GM12878 (cell line): ENCODE measurements around the gene LMNB1. TPM values are rescaled to one million over a fixed set of nuclear protein-coding genes. Genes with fewer than 3 reads are reported as not detected.

ENCODE experiments used
- ATAC-seq: fragments of 200-7000 bp; cut with Tn5 transposase; 3 replicates; pipeline ENCODE4 v1.9.1; 2020; ENCODE audit warnings: mild to moderate bottlenecking, moderate library complexity
- BruUV-seq: library from RNA; stranded (reverse); fragments of 400-500 nt; replicated peaks from 2 replicates; lab custom pipeline; 2021; lab: Mats Ljungman, UMichigan
- CTCF ChIA-PET: fragments of 300-600 bp; sonication (Branson Sonifier 250); formaldehyde crosslinking; extraction: SDS; loops from one replicate; lab custom pipeline; 2021; ENCODE audit warnings: inconsistent platforms; lab: Yijun Ruan, JAX
- POLR2A ChIA-PET: fragments of 350-600 bp; formaldehyde crosslinking; extraction: SDS; loops from one replicate; lab custom pipeline; 2021; ENCODE audit warnings: inconsistent platforms; lab: Charles Lee
- RAD21 ChIA-PET: fragments of 300-600 bp; sonication (Branson Sonifier 250); formaldehyde crosslinking; loops from one replicate; lab custom pipeline; 2023; ENCODE audit warnings: antibody characterized with exemption; ENCODE audit not compliant: unreplicated experiment; lab: Charles Lee
- SMC1A ChIA-PET: fragments of 300-600 bp; sonication (Branson Sonifier 250); formaldehyde crosslinking; loops from one replicate; lab custom pipeline; 2023; ENCODE audit not compliant: unreplicated experiment, uncharacterized antibody; lab: Charles Lee
- DNase-seq: peaks from one replicate; pipeline ENCODE4 v3.0.0-alpha.2; 2011; ENCODE audit warnings: low read depth, low spot score
- FAIRE-seq: peaks from 3 replicates; lab custom pipeline; 2011; peaks lifted over from hg19 to GRCh38; lab: Jason Lieb, UNC
- H2AFZ ChIP-seq: 2 replicates; pipeline ENCODE4 v1.6.0; 2011; ENCODE audit warnings: low read depth, low read length, control low read depth; ENCODE audit not compliant: control insufficient read depth
- H3K27ac ChIP-seq: 2 replicates; pipeline ENCODE4 v1.5.1; 2011; ENCODE audit warnings: control low read depth; ENCODE audit not compliant: control insufficient read depth, insufficient read depth
- H3K27me3 ChIP-seq, 2 experiments: replicated peaks in 1 of 2; 2 replicates each; pipeline versions ENCODE4 v1.6.0 to v1.6.1; 2011; ENCODE audit warnings: low read length in 1 of 2; ENCODE audit not compliant: control insufficient read depth in 2 of 2, insufficient read depth in 2 of 2
- H3K36me3 ChIP-seq, 2 experiments: 2 replicates each; pipeline ENCODE4 v1.5.1; 2011; ENCODE audit warnings: low read length in 1 of 2; ENCODE audit not compliant: control insufficient read depth in 2 of 2, insufficient read depth in 2 of 2
- H3K4me1 ChIP-seq: 2 replicates; pipeline ENCODE4 v1.6.1; 2011; ENCODE audit warnings: mild to moderate bottlenecking, low read length, moderate library complexity, mixed read lengths; ENCODE audit not compliant: control insufficient read depth, insufficient read depth
- H3K4me2 ChIP-seq: 2 replicates; pipeline ENCODE4 v1.6.0; 2011; ENCODE audit warnings: control low read depth; ENCODE audit not compliant: control insufficient read depth, insufficient read depth
- H3K4me3 ChIP-seq: fragments of 200-600 bp; sonication (generic); 2 replicates; pipeline ENCODE4 v1.5.1; 2016
- H3K79me2 ChIP-seq: 2 replicates; pipeline ENCODE4 v1.6.0; 2011; ENCODE audit warnings: low read length; ENCODE audit not compliant: control insufficient read depth, insufficient read depth
- H3K9ac ChIP-seq: 2 replicates; pipeline ENCODE4 v1.8.0; 2011; ENCODE audit warnings: low read length, control low read depth, mixed read lengths; ENCODE audit not compliant: control insufficient read depth, insufficient read depth
- H3K9me3 ChIP-seq: replicated peaks from 3 replicates; pipeline ENCODE4 v1.5.1; 2011; ENCODE audit warnings: mild to moderate bottlenecking, low read length; ENCODE audit not compliant: control insufficient read depth, insufficient read depth
- H4K20me1 ChIP-seq: 2 replicates; pipeline ENCODE4 v1.6.0; 2011; ENCODE audit not compliant: control insufficient read depth, insufficient read depth
- ATF7 ChIP-seq: fragments of 450-650 bp; IDR thresholded peaks from 2 replicates; pipeline ENCODE4 v1.6.1; 2016; ENCODE audit warnings: low read depth, mild to moderate bottlenecking
- BCLAF1 ChIP-seq: fragments of 450-650 bp; IDR thresholded peaks from 2 replicates; pipeline ENCODE4 v1.6.1; 2017; ENCODE audit warnings: antibody characterized with exemption, mild to moderate bottlenecking, moderate library complexity
- E4F1 ChIP-seq: fragments of 450-650 bp; IDR thresholded peaks from 2 replicates; pipeline ENCODE4 v1.6.1; 2018; ENCODE audit warnings: borderline replicate concordance, mild to moderate bottlenecking; ENCODE audit not compliant: partially characterized antibody
- JUND ChIP-seq: IDR thresholded peaks from 2 replicates; pipeline ENCODE4 v1.6.1; 2012; ENCODE audit warnings: low read depth, mild to moderate bottlenecking, low read length, improper control_type of control experiment, moderate library complexity
- NKRF ChIP-seq: fragments of 450-650 bp; conservative IDR thresholded peaks from 2 replicates; pipeline ENCODE4 v1.6.1; 2017; ENCODE audit warnings: mild to moderate bottlenecking, moderate library complexity
- POU2F2 ChIP-seq: IDR thresholded peaks from 3 replicates; pipeline ENCODE4 v1.6.1; 2011; ENCODE audit warnings: low read depth, mild to moderate bottlenecking, low read length, borderline replicate concordance
- PRDM15 ChIP-seq: fragments of 450-650 bp; formaldehyde crosslinking; IDR thresholded peaks from 2 replicates; pipeline ENCODE4 v1.4.0; 2020; ENCODE audit warnings: mild to moderate bottlenecking, moderate library complexity
- RUNX3 ChIP-seq: IDR thresholded peaks from 2 replicates; pipeline ENCODE4 v1.6.1; 2012; ENCODE audit warnings: low read length, inconsistent platforms
- SMAD1 ChIP-seq: fragments of 450-650 bp; IDR thresholded peaks from 2 replicates; pipeline ENCODE4 v1.6.1; 2018; ENCODE audit warnings: mild to moderate bottlenecking, low read depth; ENCODE audit not compliant: partially characterized antibody
- WGBS: methylation state at CpG from one replicate; pipeline ENCODE4 v1.1.6; 2016; ENCODE audit warnings: low lambda C conversion rate; ENCODE audit not compliant: insufficient replicate concordance, insufficient coverage; ENCODE audit errors: missing lambda C conversion rate; 5-methylcytosine and 5-hydroxymethylcytosine counted together
- in situ Hi-C: fragments of 300-500 bp; cut with MboI; formaldehyde crosslinking; loops from 9 replicates; pipeline ENCODE4 v1.14.3; 2018; ENCODE audit warnings: mixed read lengths
- intact Hi-C: fragments of 100-400 bp; cut with micrococcal nuclease; formaldehyde crosslinking; loops from one replicate; pipeline ENCODE4 v1.14.2; 2022; ENCODE audit not compliant: unreplicated experiment
- polyA plus RNA-seq, 11 experiments: library from polyadenylated mRNA; depleted of rRNA in 4 of 11; unstranded in 6 of 11; stranded (reverse) in 5 of 11; fragments of >200 nt; fragmentation: Nextera tagmentation in 4 of 11; fragmentation: Illumina TruSeq in 1 of 11; extraction: Ambion mirVana in 4 of 11; extraction: Trizol in 1 of 11; gene quantifications; 1 replicate in 1 of 11; 2 replicates in 10 of 11; pipeline versions ENCODE4 v1.2.1 to v1.2.3, GENCODE V29; 2011 to 2016; ENCODE audit warnings: inconsistent platforms in 2 of 11, missing spikeins in 2 of 11, low read depth in 1 of 11
- total RNA-seq, 4 experiments: library from RNA; depleted of rRNA in 3 of 4; stranded (reverse); fragments of >200 nt in 3 of 4; fragmentation: Illumina TruSeq in 1 of 4; extraction: Trizol in 1 of 4; gene quantifications; 2 replicates each; pipeline versions ENCODE4 v1.2.1 to v1.2.3, GENCODE V29; 2013 to 2021

The LMNB1 gene
- total and polyA plus RNA-seq, 10 of the 15 experiments (the other 5 are each of a cell fraction or from before 2014, with no cell fraction given) = 7.0 to 185 (median 86.4) TPM

GRCh38 chr5:126794157-126794828 is 17.4 kb downstream of the LMNB1 start (continued):
- TF ChIP-seq ATF7 (no peak), SMAD1 (no peak), JUND (no peak), BCLAF1 (no peak)

GRCh38 chr5:126799780-126800179 is 22.8 kb downstream of the LMNB1 start:
- CTCF ChIA-PET = interaction anchor here (1.1 to 11.2 kb wide), 2 partner anchors 10 to 123 kb away, joined by 6 to 108 read pairs; no protein-coding TSS in a partner anchor
- WGBS = 100% methylated on average over 1 of the region's 1 CpG
- peaks cover 7% of the 10 kb centered on the region for H3K4me1 ChIP-seq
- POLR2A ChIA-PET = no interaction called here
- SMC1A ChIA-PET = interaction anchor here (1.1 to 2.5 kb wide), 5 partner anchors 9 to 124 kb away, joined by 3 to 12 read pairs (median 3); no protein-coding TSS in a partner anchor
- no peaks in the 10 kb centered on the region for H3K27me3 ChIP-seq
- no peak overlapping the region for H2AFZ ChIP-seq
- H3K36me3 ChIP-seq = peaks cover 0 to 4% of the 10 kb centered on the region in 2 experiments; a peak in 3 of 4 replicates
- peaks cover 92% of the 10 kb centered on the region for H3K79me2 ChIP-seq
- H4K20me1 ChIP-seq = no peaks in the 10 kb centered on the region
- DNase-seq (no peak), FAIRE-seq (no peak), ATAC-seq (peak; percentile 41; the same call in 2 of the 3 replicates)
- intact Hi-C loops (loop anchor here (10.0 kb wide), 1 partner anchor 445 kb away; no protein-coding TSS in a partner anchor), in situ Hi-C loops (loop anchor here (10.0 kb wide), 1 partner anchor 445 kb away; no protein-coding TSS in a partner anchor)
- no peak overlapping the region for H3K9ac ChIP-seq
- RAD21 ChIA-PET = no interaction called here
- H3K4me3 ChIP-seq = no peak overlapping the region
- H3K4me2 ChIP-seq = no peak overlapping the region
- no peak overlapping the region for H3K27ac ChIP-seq
- H3K9me3 ChIP-seq = no peaks in the 10 kb centered on the region
- BruUV-seq = TSS peak; percentile 18
- TF ChIP-seq PRDM15 = no peak
- no peak for TF ChIP-seq E4F1
- TF ChIP-seq ATF7 = no peak
- no peak for TF ChIP-seq RUNX3
- TF ChIP-seq NKRF = no peak
- no peak for TF ChIP-seq POU2F2
